Esophagus squamous epithelium (tissue), 4 donors: ENCODE data around the gene IFT88.

Experiments
- POLR2A ChIP-seq, 4 donors: fragments of 450-650 bp; IDR thresholded peaks; one replicate each; pipeline ENCODE4 v1.6.1; 2017; ENCODE audit warnings: antibody characterized with exemption in 4 of 4, mild to moderate bottlenecking in 4 of 4, moderate library complexity in 3 of 4
- TF ChIP-seq, protein P1 (sequence below), 6 experiments: fragments of 450-650 bp in 4 of 6; fragments of 200-600 bp in 2 of 6; sonication (generic) in 2 of 6; IDR thresholded peaks; one replicate each; pipeline ENCODE4 v1.5.1; 2016 to 2019; ENCODE audit warnings: antibody characterized with exemption in 6 of 6, mild to moderate bottlenecking in 4 of 6, moderate library complexity in 4 of 6

DNA sequence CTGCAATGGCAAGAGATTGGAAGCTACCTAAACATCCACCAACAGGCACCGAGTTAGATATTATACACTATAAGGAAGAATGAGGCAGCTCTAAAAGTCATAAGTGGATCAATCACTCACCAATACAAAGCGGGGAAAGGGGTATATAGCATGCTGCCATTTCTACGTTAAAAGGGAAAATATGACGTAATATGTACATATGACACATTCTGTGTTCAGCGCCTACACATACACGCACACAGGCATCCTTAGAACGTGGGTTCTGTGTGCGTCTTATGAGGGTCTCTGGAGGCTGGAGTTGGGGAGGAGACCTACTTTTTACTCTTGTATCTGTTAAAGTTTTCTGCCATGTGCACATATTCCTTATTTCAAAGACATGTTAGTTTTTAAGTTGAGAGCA, 142.4 kb downstream of the IFT88 start:
- TF ChIP-seq, protein P1, sequence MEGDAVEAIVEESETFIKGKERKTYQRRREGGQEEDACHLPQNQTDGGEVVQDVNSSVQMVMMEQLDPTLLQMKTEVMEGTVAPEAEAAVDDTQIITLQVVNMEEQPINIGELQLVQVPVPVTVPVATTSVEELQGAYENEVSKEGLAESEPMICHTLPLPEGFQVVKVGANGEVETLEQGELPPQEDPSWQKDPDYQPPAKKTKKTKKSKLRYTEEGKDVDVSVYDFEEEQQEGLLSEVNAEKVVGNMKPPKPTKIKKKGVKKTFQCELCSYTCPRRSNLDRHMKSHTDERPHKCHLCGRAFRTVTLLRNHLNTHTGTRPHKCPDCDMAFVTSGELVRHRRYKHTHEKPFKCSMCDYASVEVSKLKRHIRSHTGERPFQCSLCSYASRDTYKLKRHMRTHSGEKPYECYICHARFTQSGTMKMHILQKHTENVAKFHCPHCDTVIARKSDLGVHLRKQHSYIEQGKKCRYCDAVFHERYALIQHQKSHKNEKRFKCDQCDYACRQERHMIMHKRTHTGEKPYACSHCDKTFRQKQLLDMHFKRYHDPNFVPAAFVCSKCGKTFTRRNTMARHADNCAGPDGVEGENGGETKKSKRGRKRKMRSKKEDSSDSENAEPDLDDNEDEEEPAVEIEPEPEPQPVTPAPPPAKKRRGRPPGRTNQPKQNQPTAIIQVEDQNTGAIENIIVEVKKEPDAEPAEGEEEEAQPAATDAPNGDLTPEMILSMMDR (IDR thresholded peaks at IDR 0.05) = no peak
- TF ChIP-seq POLR2A (IDR thresholded peaks at IDR 0.05) = no peak
